H4 (cell line): Measurements from ENCODE around the gene MDH2. TPM values are rescaled to one million over a fixed set of nuclear protein-coding genes. Genes with fewer than 3 reads are reported as not detected.
"Not testable (repeated sequence)": the region's sequence is repeated elsewhere in the genome, so short reads cannot be mapped to it uniquely, and the experiment has no call there.

Experiments used
- DNase-seq: peaks from one replicate; pipeline ENCODE4 v3.0.0-alpha.2; 2015; ENCODE audit warnings: low spot score
- total RNA-seq: library from RNA; depleted of rRNA; stranded (reverse); fragments of >200 nt; shearing (Covaris generic); gene quantifications from 2 replicates; pipeline ENCODE4 v1.2.3, GENCODE V29; 2014; rRNA removed

The MDH2 gene
- total RNA-seq, 1 experiment from 2014 or later = 156 TPM

GRCh38 chr7:76108540-76109233, 60.8 kb downstream of the MDH2 start:
- no peak for DNase-seq

GRCh38 chr7:76113042-76113630, 65.2 kb downstream of the MDH2 start:
- DNase-seq = not testable (repeated sequence)

- DNase-seq = not testable (repeated sequence)
Measured at GRCh38 chr7:76114742-76115141, 66.8 kb downstream of the MDH2 start.

Other genes with a start within 250 kb of the MDH2 start
- gene CCL24, start 234.3 kb upstream of the MDH2 start, total RNA-seq = not detected in 2 replicates
- 67.3 and 96.3 TPM in 2 replicates for gene RHBDD2, start 169.1 kb upstream of the MDH2 start, total RNA-seq
- 118 and 121 TPM in 2 replicates for gene POR, start 133.0 kb upstream of the MDH2 start, total RNA-seq
- 26.0 and 28.7 TPM in 2 replicates for gene TMEM120A, start 53.5 kb upstream of the MDH2 start, total RNA-seq
- 137 and 156 TPM in 2 replicates for gene STYXL1, start 106 bp upstream of the MDH2 start, total RNA-seq
- gene SRRM3, start 153.8 kb downstream of the MDH2 start, total RNA-seq = 3.8 and 4.8 TPM in 2 replicates